Stimulated activated CD8-positive, alpha-beta memory T cell treated with anti-CD3 and anti-CD28 coated beads, Interleukin-12 subunit alpha, Interleukin-12 subunit beta, amount 100 ng/mL, for 24 hours (primary cell): ENCODE data around the gene CAB39L.

Source experiments
- DNase-seq: peaks from one replicate; pipeline ENCODE4 v3.0.0-alpha.2; 2020; ENCODE audit errors: extremely low read depth

Gene CAB39L

GRCh38 chr13:49443704-49444523 is at the start of gene CAB39L, which contains the start of gene SETDB2:
Gene CAB39L (minus strand): TSS chr13:49444064. CDS start chr13:49382910, 61,154 bp downstream.
Gene SETDB2 (plus strand): TSS chr13:49444274. CDS start chr13:49451894, 7,620 bp downstream.
- DNase-seq = peak; percentile 97

GRCh38 chr13:49488563-49488962 is 44.7 kb upstream of the CAB39L start:
- DNase-seq = no peak

- DNase-seq = no peak
These were observed 37.9 kb upstream of the CAB39L start for GRCh38 chr13:49481788-49482187.

- no peak for DNase-seq
These were observed 32.7 kb upstream of the CAB39L start for GRCh38 chr13:49476529-49476928.

GRCh38 chr13:49472186-49472585 is 28.3 kb upstream of the CAB39L start:
- DNase-seq = no peak

- no peak for DNase-seq
These were observed 22.5 kb upstream of the CAB39L start for GRCh38 chr13:49466292-49466838.

GRCh38 chr13:49464621-49465325 is 20.9 kb upstream of the CAB39L start:
- DNase-seq = no peak

- no peak for DNase-seq
These were observed 20.2 kb upstream of the CAB39L start for GRCh38 chr13:49464085-49464484.

- DNase-seq = no peak
These were observed 15.7 kb upstream of the CAB39L start for GRCh38 chr13:49459580-49459979.

- DNase-seq = no peak
These were observed 13.4 kb upstream of the CAB39L start for GRCh38 chr13:49457221-49457620.

- no peak for DNase-seq
These were observed 12.3 kb upstream of the CAB39L start for GRCh38 chr13:49456156-49456555.

GRCh38 chr13:49455007-49455398 is 11.1 kb upstream of the CAB39L start:
- DNase-seq = no peak

- no peak for DNase-seq
These were observed 10.6 kb upstream of the CAB39L start for GRCh38 chr13:49454388-49455006.

- DNase-seq = no peak
These were observed 9.6 kb upstream of the CAB39L start for GRCh38 chr13:49453465-49453864.

- no peak for DNase-seq
These were observed 9.0 kb upstream of the CAB39L start for GRCh38 chr13:49452725-49453457.

GRCh38 chr13:49450105-49450819 is 6.4 kb upstream of the CAB39L start:
- no peak for DNase-seq

GRCh38 chr13:49448753-49449152 is 4.9 kb upstream of the CAB39L start:
- no peak for DNase-seq

- no peak for DNase-seq
These were observed 2.6 kb upstream of the CAB39L start for GRCh38 chr13:49446473-49446872.

GRCh38 chr13:49444524-49445395 is 896 bp upstream of the CAB39L start:
- no peak for DNase-seq

GRCh38 chr13:49443357-49443703 is 534 bp downstream of the CAB39L start:
- DNase-seq = no peak
